Measurements from ENCODE around the gene ORM2.

Gene ORM2

DNA sequence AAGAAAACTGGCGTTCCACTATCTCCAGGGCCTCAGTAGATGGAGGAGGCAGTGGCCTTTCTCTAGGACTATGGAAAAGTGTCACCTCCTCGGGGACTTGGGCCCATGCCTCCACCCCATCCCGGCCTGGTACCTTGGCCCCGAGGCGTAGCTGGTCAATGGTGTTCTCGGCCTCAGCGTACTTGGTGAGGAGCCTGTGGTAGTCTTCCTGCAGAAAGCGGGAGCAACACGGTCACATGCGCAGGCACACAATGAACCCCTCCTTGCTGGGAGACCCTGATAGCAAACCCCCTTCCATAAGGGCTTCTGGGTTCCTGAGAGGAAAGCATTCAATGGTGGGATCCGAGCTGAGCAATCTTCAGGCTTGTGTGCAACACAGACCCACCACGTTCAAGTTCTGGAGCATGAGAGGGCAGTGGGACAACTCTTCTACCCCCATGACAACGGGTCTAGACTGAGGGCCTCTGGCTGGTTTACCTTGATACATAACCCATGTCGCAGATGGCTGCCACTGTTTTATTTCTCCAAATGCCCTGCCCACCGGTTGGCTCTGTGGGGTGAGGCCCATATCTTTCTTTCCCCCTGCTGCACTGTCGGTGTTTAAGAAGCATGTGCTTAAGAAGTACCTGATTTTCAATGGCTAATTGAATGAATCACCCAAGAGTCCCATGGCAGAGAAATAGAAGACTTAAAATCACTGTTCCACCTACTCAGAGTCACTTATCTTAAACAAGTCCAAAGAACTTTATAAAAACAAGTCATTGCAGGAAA lies 44.5 kb downstream of the ORM2 start:
- no peak for DNase-seq

DNA sequence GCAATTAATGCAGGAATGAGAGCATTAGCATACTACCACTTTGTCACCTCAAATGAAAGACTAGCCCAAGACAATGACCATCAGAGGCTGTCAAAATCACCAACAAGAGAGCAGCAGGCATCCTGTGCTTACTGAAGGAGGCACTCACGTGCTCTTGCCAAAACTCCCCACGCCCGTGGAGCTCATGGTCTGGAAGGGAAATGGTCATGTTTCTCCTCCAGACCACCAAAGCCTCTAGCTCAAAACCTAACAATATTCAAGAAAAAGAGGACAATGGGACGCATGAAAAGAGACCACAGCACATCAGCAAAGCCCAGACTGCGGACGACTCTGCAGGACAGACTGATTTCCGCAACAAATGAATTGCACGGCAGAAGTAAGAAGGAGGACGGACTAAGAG lies 45.3 kb downstream of the ORM2 start:
- no peak for DNase-seq

DNA sequence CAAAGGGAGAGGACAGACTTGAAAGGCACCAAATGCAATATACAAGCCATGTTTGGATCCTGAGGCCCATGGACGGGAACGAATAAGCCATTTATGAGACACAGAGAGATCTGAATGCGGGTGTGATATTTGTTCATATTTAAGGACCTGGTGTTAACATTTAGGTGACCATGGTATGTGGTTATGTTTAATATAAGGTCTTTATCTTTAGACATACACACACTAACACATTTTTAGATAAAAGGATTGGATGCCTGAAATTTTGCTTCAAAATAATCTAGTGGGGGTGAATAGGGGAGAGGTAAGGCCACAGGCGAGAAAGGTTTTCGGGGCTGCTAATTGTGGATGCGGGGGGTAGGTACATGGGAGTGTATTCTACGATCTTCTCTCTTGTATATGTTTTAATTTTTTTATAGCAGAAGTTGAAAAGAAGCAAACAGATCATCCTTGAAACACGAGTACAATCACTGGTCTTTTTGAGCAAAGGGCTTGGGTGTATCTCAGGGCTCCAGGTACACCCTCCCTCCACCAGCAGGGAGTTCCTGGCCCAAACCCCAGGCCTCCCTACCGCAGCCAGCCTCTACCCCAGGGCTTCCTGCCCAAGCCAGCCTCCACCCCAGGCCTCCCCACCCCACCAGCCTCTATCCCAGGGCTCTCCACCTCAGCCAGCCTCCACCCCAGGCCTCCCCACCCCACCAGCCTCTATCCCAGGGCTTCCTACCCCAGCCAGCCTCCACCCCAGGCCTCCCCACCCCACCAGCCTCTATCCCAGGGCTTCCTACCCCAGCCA lies 45.9 kb downstream of the ORM2 start:
- DNase-seq = no peak

DNA sequence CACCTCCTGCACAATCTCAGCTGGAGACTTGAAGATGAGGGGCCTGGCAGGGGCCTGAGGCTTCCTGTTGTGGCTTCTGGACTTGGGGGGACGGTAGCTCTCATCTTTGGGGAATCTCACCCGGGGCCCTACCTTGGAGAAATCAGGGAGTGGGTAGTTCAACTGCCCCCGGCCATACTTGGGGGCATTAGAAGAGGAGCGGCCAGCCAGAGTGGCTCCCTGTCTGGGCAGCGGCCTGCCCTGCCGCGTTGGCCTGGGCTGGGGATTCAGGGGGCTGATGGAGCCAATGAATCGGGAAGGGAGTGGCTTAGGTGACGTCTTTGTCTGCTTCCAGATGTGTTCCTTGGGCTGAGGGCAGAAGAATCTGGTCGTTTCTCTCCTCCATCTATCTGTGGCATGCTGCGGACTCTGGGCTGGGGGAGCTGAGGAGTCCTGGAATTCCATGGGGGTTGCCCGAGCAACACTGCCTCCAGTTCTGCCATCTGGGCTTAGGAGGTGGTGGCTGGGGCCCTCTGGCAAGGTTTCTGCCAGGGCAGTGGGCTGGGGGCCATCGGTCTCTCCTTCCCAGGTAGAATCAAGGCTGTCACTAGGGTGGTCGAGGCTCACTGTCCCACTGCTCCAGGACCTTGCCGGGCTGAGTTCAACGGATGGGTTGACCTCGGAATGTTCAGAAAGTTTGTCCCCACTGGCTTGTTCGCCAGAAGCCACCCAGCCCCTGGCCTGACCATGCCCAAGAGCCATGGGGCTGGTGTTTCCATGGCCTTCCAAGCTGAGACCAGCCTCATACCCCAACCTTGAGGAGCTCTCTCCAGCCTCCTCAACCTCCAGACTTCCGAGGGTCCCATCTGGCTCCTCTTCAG lies 47.1 kb downstream of the ORM2 start:
- DNase-seq = no peak

DNA sequence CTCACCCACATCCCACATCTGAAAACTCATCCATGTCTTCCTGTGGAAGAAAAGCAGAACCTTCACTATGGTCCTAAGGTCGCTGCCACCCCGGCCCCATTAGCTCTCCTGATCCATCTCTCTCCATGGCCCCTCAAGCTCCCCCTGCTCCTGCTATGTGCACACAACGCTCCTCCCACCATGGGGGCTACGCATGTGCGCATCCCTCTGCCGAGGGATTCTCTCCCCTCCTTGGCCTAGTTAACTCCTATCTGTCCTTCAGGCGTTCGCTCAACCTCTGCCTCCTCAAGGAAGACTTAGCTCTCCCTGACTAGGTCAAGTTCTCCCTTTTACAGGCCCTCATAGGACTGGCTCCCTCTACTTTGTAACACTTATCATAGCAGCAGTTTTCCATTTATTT lies 48.3 kb downstream of the ORM2 start:
- DNase-seq = no peak

DNA sequence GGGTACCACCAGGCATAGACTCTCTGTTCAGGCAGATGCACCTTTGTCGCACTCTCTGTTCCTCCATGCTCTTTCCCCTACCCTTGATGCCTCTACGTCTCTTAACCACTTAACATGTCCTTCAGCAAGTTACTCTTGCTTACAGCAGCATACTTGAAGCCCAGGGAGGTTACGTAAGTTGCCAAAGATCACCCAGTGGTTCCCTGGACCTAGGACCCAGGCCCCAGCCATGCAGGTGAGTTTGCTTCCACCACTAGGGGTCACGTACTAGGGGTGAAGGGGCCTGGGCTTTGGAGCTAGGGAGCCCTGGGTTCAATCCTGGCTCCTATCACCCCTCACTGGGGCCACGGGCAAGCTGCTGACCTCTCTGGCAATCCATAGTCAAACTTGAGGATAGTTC lies 49.2 kb downstream of the ORM2 start:
- no peak for DNase-seq

Measured in NCI-H1105 treated with DMSO at 0.1 percent for 48 hours (cell line).